Liver (tissue), 9 donors: Measurements from ENCODE around the gene SNAI3. TPM values are rescaled to one million over a fixed set of nuclear protein-coding genes. Genes with fewer than 3 reads are reported as not detected.

Experiments
- DNase-seq: peaks from one replicate; pipeline ENCODE4 v3.0.0-alpha.2; 2017; ENCODE audit warnings: low spot score
- H3K27ac ChIP-seq, 2 donors: one replicate each; pipeline ENCODE4 v1.7.0; 2013; ENCODE audit warnings: inconsistent platforms in 2 of 2, low read length in 2 of 2, control low read depth in 1 of 2, low read depth in 1 of 2, mild to moderate bottlenecking in 1 of 2
- H3K27me3 ChIP-seq, 4 donors: one replicate each; pipeline versions ENCODE4 v1.6.1 to v1.7.0; 2013; ENCODE audit warnings: low read length in 3 of 4, inconsistent platforms in 1 of 4, mild to moderate bottlenecking in 1 of 4, moderate library complexity in 1 of 4; ENCODE audit not compliant: control insufficient read depth in 4 of 4, insufficient read depth in 4 of 4
- H3K36me3 ChIP-seq, 4 donors: one replicate each; pipeline versions ENCODE4 v1.6.1 to v1.7.0; 2013; ENCODE audit warnings: low read length in 3 of 4, mild to moderate bottlenecking in 3 of 4, low read depth in 1 of 4, moderate library complexity in 1 of 4; ENCODE audit not compliant: control insufficient read depth in 4 of 4, insufficient read depth in 3 of 4
- H3K4me1 ChIP-seq, 4 donors: one replicate each; pipeline versions ENCODE4 v1.6.1 to v1.7.0; 2013; ENCODE audit warnings: low read length in 3 of 4, mild to moderate bottlenecking in 3 of 4, moderate library complexity in 1 of 4; ENCODE audit not compliant: control insufficient read depth in 4 of 4, insufficient read depth in 4 of 4
- H3K4me3 ChIP-seq, 3 donors: one replicate each; pipeline versions ENCODE4 v1.6.1 to v1.7.0; 2013; ENCODE audit warnings: low read length in 3 of 3, control low read depth in 1 of 3, low read depth in 1 of 3, mild to moderate bottlenecking in 1 of 3
- H3K9ac ChIP-seq, 2 donors: one replicate each; pipeline ENCODE4 v1.7.0; 2013; ENCODE audit warnings: low read length in 2 of 2, mild to moderate bottlenecking in 2 of 2, moderate library complexity in 2 of 2, control low read depth in 1 of 2, low read depth in 1 of 2
- H3K9me3 ChIP-seq, 4 donors: one replicate each; pipeline versions ENCODE4 v1.6.1 to v1.7.0; 2013; ENCODE audit warnings: low read length in 3 of 4; ENCODE audit not compliant: control insufficient read depth in 4 of 4
- EGR1 ChIP-seq, 2 donors: IDR thresholded peaks; 2 replicates each; pipeline ENCODE4 v1.6.1; 2016 to 2018; ENCODE audit warnings: antibody characterized with exemption in 2 of 2, low read depth in 2 of 2
- FOXA1 ChIP-seq: IDR thresholded peaks from 2 replicates; pipeline ENCODE4 v1.6.1; 2016; ENCODE audit warnings: antibody characterized with exemption
- FOXA2 ChIP-seq: IDR thresholded peaks from 2 replicates; pipeline ENCODE4 v1.6.1; 2016; ENCODE audit warnings: antibody characterized with exemption
- GABPA ChIP-seq, 2 donors: IDR thresholded peaks in 1 of 2; conservative IDR thresholded peaks in 1 of 2; 2 replicates each; pipeline ENCODE4 v1.6.1; 2016; ENCODE audit warnings: antibody characterized with exemption in 2 of 2, mild to moderate bottlenecking in 1 of 2, moderate library complexity in 1 of 2
- HNF4G ChIP-seq: IDR thresholded peaks from 2 replicates; pipeline ENCODE4 v1.6.1; 2016; ENCODE audit warnings: antibody characterized with exemption
- JUND ChIP-seq, 2 donors: IDR thresholded peaks; 2 replicates each; pipeline ENCODE4 v1.6.1; 2016; ENCODE audit warnings: antibody characterized with exemption in 2 of 2
- NR2F2 ChIP-seq: IDR thresholded peaks from 2 replicates; pipeline ENCODE4 v1.6.1; 2016; ENCODE audit warnings: antibody characterized with exemption
- RAD21 ChIP-seq, 2 donors: IDR thresholded peaks; 2 replicates each; pipeline ENCODE4 v1.6.1; 2016; ENCODE audit warnings: antibody characterized with exemption in 2 of 2, mild to moderate bottlenecking in 2 of 2
- RXRA ChIP-seq, 2 donors: IDR thresholded peaks; 2 replicates each; pipeline ENCODE4 v1.6.1; 2017 to 2018; ENCODE audit warnings: antibody characterized with exemption in 2 of 2, mild to moderate bottlenecking in 1 of 2
- SP1 ChIP-seq: IDR thresholded peaks from 2 replicates; pipeline ENCODE4 v1.6.1; 2018; ENCODE audit warnings: antibody characterized with exemption, mild to moderate bottlenecking
- TAF1 ChIP-seq: conservative IDR thresholded peaks from 2 replicates; pipeline ENCODE4 v1.6.1; 2016; ENCODE audit warnings: antibody characterized with exemption, mild to moderate bottlenecking
- YY1 ChIP-seq: IDR thresholded peaks from 2 replicates; pipeline ENCODE4 v1.6.1; 2016; ENCODE audit warnings: antibody characterized with exemption, mild to moderate bottlenecking
- WGBS: extraction: QIAGEN DNeasy Blood & Tissue Kit; methylation state at CpG from one replicate; pipeline ENCODE4 v1.1.7; 2013; 5-methylcytosine and 5-hydroxymethylcytosine counted together
- polyA plus RNA-seq, 2 donors: library from polyadenylated mRNA; stranded (reverse) in 1 of 2; unstranded in 1 of 2; fragments of 200-250 nt in 1 of 2; fragments of >200 nt in 1 of 2; fragmentation: Nextera tagmentation in 1 of 2; extraction: Ambion mirVana in 1 of 2; gene quantifications; one replicate each; pipeline versions ENCODE4 v1.2.1 to v1.2.3, GENCODE V29; 2013 to 2015
- total RNA-seq, 2 donors: library from RNA; depleted of rRNA; stranded (reverse); fragments of >200 nt; gene quantifications; one replicate each; pipeline ENCODE4 v1.2.3, GENCODE V29; 2014
- TF ChIP-seq, protein P1 (sequence below): IDR thresholded peaks from 2 replicates; pipeline ENCODE4 v1.6.1; 2016; ENCODE audit warnings: antibody characterized with exemption
- TF ChIP-seq, protein P2 (sequence below): fragments of 150-350 bp; IDR thresholded peaks from 2 replicates; pipeline ENCODE4 v1.5.1; 2017; ENCODE audit warnings: improper control_type of control experiment, low read depth, low read length; ENCODE audit not compliant: missing input control
- TF ChIP-seq, protein P3 (sequence below): IDR thresholded peaks from 2 replicates; pipeline ENCODE4 v1.6.1; 2016; ENCODE audit warnings: antibody characterized with exemption
- donor health status: healthy.
- donor health status: healthy.
- donor health status: healthy.
- donor health status: healthy.
- donor health status: healthy.

SNAI3 gene
- total and polyA plus RNA-seq, 4 donors = 0.05 to 0.48 (median 0.20) TPM

DNA sequence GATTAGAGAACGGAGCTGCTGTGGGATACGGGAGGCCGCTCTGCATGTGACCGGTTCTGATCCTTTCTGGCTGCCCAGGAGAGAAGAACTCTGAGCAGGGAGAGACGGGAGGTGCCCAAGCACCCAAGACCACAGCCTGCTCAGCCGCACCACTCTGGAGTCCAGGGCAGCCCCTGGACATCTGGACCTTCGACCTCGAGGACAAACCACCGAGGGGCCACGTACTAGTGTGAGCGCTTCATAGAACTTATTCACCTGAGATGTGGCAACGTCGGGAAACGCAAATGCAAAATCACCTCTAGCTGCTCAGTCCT is 14.0 kb upstream of the SNAI3 start:
- no peak overlapping the region for H3K4me3 ChIP-seq
- H3K4me1 ChIP-seq = peaks cover under 1 to 26% (median 9%) of the 10 kb centered on the region in 4 donors
- H3K9me3 ChIP-seq = no peaks in the 10 kb centered on the region
- no peaks in the 10 kb centered on the region for H3K27me3 ChIP-seq
- WGBS = 72% methylated on average over 14 of the region's 14 CpGs
- H3K9ac ChIP-seq = peak overlapping the region in 1 of 2 donors; percentile 32
- H3K27ac ChIP-seq = peak overlapping the region; percentile 54 to 84
- DNase-seq = no peak
- H3K36me3 ChIP-seq = peaks cover 2 to 15% (median 6%) of the 10 kb centered on the region in 4 donors
- TF ChIP-seq FOXA1 (no peak), FOXA2 (no peak), YY1 (no peak), RAD21 (IDR thresholded peaks at IDR 0.05) (no peak), RXRA (IDR thresholded peaks at IDR 0.05) (no peak), EGR1 (IDR thresholded peaks at IDR 0.05; ENCODE audit: low read depth in 2 of 2) (no peak), SP1 (no peak), TAF1 (no peak), NR2F2 (no peak), GABPA (IDR thresholded peaks at IDR 0.05 in 1 of 2, conservative IDR thresholded peaks at IDR 0.05 in 1 of 2) (no peak), JUND (IDR thresholded peaks at IDR 0.05) (no peak), HNF4G (no peak)
- TF ChIP-seq, protein P1, sequence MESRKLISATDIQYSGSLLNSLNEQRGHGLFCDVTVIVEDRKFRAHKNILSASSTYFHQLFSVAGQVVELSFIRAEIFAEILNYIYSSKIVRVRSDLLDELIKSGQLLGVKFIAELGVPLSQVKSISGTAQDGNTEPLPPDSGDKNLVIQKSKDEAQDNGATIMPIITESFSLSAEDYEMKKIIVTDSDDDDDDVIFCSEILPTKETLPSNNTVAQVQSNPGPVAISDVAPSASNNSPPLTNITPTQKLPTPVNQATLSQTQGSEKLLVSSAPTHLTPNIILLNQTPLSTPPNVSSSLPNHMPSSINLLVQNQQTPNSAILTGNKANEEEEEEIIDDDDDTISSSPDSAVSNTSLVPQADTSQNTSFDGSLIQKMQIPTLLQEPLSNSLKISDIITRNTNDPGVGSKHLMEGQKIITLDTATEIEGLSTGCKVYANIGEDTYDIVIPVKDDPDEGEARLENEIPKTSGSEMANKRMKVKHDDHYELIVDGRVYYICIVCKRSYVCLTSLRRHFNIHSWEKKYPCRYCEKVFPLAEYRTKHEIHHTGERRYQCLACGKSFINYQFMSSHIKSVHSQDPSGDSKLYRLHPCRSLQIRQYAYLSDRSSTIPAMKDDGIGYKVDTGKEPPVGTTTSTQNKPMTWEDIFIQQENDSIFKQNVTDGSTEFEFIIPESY = no peak
- TF ChIP-seq, protein P2, sequence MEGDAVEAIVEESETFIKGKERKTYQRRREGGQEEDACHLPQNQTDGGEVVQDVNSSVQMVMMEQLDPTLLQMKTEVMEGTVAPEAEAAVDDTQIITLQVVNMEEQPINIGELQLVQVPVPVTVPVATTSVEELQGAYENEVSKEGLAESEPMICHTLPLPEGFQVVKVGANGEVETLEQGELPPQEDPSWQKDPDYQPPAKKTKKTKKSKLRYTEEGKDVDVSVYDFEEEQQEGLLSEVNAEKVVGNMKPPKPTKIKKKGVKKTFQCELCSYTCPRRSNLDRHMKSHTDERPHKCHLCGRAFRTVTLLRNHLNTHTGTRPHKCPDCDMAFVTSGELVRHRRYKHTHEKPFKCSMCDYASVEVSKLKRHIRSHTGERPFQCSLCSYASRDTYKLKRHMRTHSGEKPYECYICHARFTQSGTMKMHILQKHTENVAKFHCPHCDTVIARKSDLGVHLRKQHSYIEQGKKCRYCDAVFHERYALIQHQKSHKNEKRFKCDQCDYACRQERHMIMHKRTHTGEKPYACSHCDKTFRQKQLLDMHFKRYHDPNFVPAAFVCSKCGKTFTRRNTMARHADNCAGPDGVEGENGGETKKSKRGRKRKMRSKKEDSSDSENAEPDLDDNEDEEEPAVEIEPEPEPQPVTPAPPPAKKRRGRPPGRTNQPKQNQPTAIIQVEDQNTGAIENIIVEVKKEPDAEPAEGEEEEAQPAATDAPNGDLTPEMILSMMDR = no peak
- TF ChIP-seq, protein P3, sequence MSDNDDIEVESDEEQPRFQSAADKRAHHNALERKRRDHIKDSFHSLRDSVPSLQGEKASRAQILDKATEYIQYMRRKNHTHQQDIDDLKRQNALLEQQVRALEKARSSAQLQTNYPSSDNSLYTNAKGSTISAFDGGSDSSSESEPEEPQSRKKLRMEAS = no peak

DNA sequence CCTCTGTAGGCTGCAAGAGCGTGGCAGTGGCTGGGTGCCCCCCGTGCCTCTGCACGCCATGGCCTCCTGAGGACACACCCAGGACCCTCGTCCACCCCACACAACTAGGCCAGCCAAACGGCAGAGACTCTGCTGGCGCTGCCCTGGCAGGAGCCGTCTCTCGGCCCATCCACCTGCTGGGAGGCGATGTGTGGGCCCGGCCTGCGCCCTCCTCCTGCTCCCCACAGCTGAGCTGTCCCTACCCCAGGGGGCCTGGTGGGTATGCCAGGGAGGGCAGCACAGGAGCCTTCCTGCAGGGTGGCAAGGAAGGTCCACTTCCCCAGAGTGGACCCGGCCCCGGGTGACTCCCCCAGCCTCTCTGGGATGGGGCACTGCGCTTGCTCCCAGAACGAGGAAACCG is 12.9 kb upstream of the SNAI3 start:
- whole genome bisulfite sequencing = 93% methylated on average over 16 of the region's 16 CpGs
- TF ChIP-seq FOXA2 (no peak), RAD21 (IDR thresholded peaks at IDR 0.05) (no peak), YY1 (no peak), RXRA (IDR thresholded peaks at IDR 0.05) (no peak), TAF1 (no peak)
- TF ChIP-seq, protein P2 = no peak
- DNase-seq = no peak
- no peak overlapping the region for H3K4me3 ChIP-seq
- H3K36me3 ChIP-seq = peaks cover 2 to 15% (median 6%) of the 10 kb centered on the region in 4 donors
- no peak overlapping the region for H3K27ac ChIP-seq
- H3K27me3 ChIP-seq = no peaks in the 10 kb centered on the region
- peaks cover 0 to 17% (median 4%) of the 10 kb centered on the region in 4 donors for H3K4me1 ChIP-seq
- H3K9ac ChIP-seq = no peak overlapping the region
- H3K9me3 ChIP-seq = no peaks in the 10 kb centered on the region
